ENCODE measurements around the gene IL37.

GRCh38 chr2:112924821-112925220 lies 13.9 kb downstream of the IL37 start:
- no peak for TF ChIP-seq EZH2 (IDR thresholded peaks at IDR 0.05; ENCODE audit: low read depth, unreplicated experiment)
- TF ChIP-seq NANOG (IDR thresholded peaks at IDR 0.05; ENCODE audit: borderline replicate concordance): no peak
- TF ChIP-seq CTCF (conservative IDR thresholded peaks at IDR 0.05; ENCODE audit: low read depth in 2 of 2): no peak
- no peak for TF ChIP-seq POLR2AphosphoS5 (IDR thresholded peaks at IDR 0.05; ENCODE audit: low read depth)
